HG02981 (cell line): ENCODE data around the gene TSHZ3.

Source experiments
- ATAC-seq: cut with Tn5 transposase; IDR thresholded peaks from one replicate; pipeline ENCODE4 v1.9.1; 2021; ENCODE audit warnings: mild to moderate bottlenecking, moderate library complexity; ENCODE audit not compliant: unreplicated experiment

Gene TSHZ3

DNA sequence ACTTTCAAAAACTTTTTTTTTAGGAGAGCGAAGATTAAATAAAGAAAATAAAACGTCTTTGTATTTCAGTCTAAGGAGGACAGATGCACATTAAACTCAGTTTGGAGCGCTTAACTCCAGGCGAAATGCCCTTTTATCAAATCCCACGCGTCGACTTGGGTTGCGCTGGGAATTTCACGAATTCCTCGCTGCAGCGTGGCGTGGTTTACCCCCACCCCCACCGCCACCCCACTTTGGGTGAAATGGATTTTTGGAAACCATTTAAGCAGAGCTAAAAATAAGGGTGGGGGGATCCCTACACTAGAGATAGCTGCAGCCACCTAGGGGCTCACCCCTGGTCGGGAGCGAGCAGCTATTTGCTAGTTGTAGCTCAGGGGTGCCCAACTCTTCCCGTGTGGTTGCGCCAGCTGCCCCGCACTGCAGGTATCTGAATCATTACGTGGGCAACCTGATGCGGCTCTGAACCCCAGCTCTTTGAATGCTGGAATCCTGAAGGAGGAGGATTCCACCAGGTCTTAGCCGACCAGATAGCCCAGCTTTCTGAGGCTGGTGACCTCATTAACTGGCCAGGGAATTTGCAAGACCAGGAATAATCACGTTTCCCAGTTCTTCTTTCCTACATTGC lies 6.5 kb upstream of the TSHZ3 start:
- ATAC-seq, result no peak

DNA sequence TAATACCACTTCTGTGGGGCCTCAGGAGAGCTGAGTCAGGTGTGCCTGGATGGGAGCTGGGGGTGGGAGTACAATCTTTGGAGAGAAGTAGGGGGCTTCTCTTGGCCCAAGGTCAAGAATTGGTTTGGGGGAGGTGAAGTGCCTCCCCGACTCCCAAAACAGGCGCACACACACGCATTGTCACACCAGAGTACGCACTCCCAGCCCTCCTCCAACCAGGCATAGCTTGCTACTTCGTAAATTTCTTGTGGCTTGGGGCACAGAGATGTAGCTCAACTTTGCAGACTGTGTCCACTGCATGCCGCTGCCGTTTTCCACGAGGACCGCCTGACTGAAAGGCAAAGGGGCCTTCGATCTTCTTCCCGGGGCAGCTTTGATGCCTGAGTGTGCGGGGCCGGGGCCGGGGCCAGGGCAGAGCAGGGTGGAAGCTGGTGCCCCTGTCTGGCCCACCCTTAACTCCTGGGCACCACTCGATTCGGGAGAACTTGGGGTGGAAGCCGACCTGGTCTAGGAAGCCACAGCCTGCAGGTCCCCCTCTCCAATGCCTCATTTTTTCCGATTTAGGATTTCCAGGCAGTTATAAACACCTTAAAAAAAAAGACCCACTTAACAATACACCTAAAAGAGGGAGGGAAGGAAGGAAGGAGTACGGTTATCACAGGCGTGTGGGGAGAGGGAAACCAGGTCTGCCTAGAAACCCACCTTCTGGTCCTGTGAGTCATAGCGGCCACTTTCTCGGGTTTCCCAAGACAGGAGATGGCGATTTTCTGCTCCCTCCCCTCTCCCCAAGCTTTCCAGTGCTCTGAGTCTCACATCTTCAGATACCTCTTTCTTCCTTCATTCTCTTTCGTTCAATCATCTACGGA lies 5.8 kb upstream of the TSHZ3 start:
- no peak for ATAC-seq

- no peak for ATAC-seq
Measured at GRCh38 chr19:31354316-31354715, 5.1 kb upstream of the TSHZ3 start.

DNA sequence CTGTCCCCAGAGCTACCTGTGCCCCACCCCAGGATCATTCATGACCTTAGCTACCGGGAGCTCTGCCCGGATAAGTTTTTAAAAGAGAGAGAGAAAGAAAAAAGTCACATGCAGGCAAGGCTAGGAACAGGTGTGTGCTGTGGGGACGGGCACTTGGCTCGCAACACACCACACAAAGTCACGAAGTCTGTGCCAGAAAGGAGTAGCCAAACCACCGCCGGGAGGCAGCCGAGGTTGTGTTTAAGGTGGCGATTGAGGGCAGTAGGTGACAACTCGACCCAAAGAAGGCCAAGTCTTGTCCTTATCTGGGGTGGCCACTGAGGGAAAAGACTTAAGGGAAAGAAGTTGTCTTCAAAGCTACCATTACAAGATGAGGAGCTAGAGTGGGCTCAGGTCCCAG lies 4.6 kb upstream of the TSHZ3 start:
- ATAC-seq, result no peak

GRCh38 chr19:31352782-31353651 lies 3.8 kb upstream of the TSHZ3 start:
- ATAC-seq, result no peak

DNA sequence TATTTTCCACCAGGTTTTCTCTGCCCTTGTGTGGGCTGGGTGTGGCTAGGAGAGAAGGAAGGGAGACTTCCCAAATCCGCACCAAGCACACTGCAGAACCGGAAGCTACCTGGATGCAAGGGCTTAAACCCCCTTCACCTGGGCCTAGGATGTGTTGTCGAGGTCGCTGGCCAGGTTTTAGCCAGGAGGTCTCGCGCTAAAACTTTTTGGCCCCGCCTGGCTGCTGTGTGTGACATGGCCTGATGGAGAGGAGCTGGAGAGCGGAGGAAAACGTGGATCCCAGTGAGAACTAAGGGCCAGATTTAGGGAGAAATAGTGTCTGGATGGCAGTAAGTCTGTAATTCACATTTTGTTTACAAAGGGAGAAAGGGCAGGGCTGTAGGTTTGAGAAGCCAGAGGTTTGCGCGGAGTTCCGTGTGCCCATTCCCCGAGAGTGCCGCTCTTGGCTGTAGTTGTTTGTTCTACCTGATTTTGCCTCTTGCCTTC lies 3.1 kb upstream of the TSHZ3 start:
- ATAC-seq, result no peak

DNA sequence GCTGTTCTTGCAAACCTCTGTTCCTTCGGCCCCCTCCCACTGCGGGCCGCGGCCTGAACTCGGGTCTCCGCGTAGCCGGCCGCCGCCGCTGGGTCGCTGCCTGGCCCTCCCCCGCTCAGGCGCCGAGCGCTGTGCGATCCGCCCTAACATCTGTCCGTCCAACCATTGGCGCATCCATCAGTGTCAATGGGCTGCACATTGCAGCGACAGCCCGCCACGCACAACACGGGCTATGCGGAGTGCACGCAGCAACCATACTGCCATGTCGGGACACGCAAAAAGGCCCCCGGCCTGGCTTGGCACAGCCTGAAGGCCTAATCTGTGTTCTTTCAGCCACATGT lies 2.6 kb upstream of the TSHZ3 start:
- ATAC-seq, result no peak

DNA sequence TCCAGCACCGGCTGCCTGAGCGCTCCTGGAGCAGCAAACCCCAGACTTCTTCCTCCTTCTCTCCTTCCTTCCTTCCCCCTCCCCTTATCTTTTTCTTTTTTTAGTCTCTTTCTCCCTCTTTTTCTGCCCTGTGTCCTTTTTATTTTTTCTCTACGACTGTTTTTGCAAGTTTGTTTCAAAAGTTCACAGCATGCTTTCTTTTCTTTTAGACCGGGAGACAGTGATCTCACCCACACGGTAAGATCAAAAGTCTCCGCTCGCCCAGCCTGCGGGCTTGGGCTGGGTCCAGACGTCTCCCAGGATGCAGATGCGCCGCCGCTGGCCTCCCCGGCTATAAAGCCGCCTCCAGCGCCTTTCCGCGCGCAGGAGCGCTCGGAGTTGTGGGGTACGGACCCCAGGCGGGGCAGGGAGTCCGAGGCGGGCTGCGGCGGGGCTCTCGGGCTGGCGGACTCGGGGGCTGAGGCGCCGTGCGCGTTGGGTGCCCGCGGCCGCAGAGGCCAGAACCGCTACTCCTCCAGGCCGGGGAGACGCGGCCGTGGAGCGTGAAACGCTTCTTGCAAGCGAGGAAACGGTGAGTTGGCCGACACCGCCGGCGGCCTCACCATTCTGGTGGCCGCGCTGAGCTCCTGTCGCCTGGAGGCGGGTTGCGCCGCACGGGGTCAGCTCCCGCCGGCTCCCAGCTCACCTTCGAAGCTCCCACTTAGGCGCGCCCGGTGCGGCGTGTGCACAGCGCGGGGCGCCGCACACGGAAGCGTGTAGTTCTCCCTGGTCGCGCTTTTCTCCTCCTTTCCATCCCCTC lies 2.0 kb upstream of the TSHZ3 start:
- no peak for ATAC-seq

GRCh38 chr19:31350693-31351055 lies 1.4 kb upstream of the TSHZ3 start:
- ATAC-seq, result no peak

GRCh38 chr19:31350033-31350692 lies 927 bp upstream of the TSHZ3 start:
- ATAC-seq, result no peak

DNA sequence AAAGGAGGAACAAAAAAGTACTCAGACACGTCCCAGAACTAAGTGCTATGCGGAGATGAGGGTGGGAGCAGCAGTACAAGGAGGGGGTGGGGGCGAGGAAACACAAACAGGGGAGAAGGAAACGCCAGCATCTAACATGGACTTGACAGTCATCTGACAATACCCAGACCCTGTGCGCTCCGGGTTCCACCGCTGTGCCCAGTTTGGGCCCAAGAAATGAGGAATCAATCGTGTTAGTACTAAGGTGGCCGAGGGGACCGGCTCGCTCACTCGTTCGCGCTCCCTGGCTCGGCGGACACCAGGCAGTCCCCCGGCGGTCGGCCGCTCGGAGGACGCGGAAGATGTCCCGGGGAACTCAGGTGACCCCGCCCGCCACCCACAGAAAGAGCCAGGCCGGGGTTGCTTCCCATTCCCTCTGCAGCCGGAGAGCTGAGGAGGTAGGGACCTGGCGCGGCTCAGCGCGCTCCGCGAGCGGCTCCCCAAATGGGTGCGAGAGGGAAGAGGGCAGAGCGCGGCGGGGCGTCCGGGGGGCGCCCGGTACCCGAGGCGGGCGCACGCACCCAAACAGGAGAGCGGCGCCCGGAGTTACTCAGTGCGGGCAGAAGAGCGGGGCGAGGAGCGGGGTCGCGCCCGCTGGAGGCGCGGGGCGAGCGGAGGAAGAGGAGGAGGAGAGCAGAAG lies 616 bp downstream of the TSHZ3 start:
- no peak for ATAC-seq

DNA sequence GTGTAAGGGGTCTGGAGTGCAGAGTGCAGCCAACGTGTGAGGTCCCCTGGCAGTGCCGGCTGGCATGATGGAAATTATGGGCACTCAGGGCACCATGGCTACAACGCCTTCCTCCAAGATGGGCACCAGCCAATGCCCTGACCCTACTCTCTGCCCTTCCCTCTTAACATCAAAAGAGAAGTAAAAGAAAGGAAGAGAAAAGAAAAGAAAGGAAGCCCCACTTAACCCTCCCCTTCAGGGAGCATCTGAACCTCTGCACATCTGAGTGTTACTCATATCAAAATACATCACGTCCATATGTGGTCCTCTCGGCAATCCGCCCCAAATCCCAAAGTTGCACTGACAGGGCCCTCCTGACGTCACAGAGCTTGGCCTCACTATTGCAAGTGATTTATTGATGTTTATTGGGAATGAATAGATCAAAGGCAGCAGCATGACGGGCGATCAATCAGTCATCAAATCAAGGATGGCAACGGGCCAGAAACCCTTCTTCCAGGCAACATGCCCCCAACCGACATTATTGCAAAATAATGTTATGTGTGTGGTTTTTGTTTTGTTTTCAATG lies 1.3 kb downstream of the TSHZ3 start:
- no peak for ATAC-seq

DNA sequence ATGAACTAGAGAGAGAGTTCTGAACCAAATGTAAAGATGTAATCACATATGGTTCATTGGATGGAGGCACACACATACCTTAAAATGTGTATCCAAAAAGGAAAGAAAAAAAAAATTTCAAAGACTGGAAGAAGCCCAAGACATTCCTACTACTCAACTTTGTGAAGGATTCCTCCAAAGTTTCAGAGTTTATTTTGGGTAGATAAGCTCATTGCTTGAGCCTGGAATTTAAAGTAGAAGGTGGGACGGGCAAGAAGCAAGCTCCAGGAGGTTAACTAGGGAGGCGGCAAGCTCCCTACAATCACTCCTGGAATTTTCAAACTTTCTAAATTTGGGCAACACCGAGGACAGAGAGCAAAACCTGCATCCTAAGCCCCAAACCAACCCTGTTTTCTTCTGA lies 1.9 kb downstream of the TSHZ3 start:
- no peak for ATAC-seq

- no peak for ATAC-seq
Measured at GRCh38 chr19:31346184-31347059, 2.8 kb downstream of the TSHZ3 start.

GRCh38 chr19:31344403-31344802 lies 4.8 kb downstream of the TSHZ3 start:
- no peak for ATAC-seq

GRCh38 chr19:31342926-31343325 lies 6.3 kb downstream of the TSHZ3 start:
- ATAC-seq, result no peak

DNA sequence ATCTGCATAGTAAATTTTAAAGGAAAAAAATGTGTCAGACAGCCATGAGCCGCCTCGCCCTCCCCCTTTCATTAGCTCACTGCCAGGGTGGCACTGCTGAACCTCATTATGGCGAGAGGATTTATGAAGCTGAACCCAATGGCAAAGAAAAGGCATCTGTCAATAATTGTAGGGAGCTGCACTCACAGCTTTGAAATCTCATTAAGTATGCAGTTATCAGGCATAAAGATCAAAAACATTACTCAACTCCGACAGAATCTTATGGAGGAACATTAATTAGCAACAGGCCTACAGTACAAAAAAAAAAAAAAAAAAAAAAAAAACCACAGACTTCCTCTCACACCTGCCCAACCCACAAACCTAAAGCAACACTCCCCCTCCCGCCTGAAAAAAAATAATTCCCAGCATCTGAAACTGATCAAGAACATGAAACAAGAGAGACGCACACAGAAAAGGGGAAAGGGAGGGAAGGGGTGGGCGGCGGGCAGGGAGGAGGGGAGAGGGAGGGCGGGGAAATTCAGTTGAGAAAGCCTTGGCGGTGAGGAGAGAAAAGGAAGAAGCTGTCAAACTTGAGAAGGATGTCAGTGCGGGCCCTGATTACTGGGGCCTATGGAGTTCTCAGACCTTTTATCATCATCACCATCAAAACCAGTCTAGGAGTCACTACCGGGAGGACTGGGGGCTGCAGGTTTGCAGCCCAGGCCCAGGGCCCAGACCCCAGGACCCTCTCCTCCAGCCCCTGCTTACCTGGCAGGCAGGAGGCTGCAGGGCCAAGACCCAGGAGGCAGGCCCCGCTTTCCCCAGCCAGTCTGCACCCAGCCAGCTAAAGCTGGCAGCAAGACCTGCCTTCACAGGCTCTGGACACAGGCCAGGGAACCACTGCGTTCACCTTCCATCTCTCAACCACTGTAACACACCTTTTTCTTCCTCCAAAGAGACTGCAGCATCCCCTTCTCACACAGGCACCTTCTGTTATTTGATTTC lies 8.9 kb downstream of the TSHZ3 start:
- ATAC-seq, result no peak
